Stimulated activated effector memory CD8-positive, alpha-beta T cell treated with anti-CD3 and anti-CD28 coated beads, Interleukin-12 subunit alpha, Interleukin-12 subunit beta, amount 100 ng/mL, for 72 hours (primary cell): Measurements from ENCODE around the gene SHOC2.
"Not testable (repeated sequence)": the region's sequence is repeated elsewhere in the genome, so short reads cannot be mapped to it uniquely, and the experiment has no call there.

Experiments used
- ATAC-seq: fragments of 150-1000 bp; cut with Tn5 transposase; 2 replicates; pipeline ENCODE4 v1.10.0; 2021
- DNase-seq, 2 donors: peaks; one replicate each; pipeline ENCODE4 v3.0.0; 2021 to 2022; ENCODE audit warnings: low spot score in 2 of 2
- H3K27ac Mint-ChIP-seq: one replicate; pipeline ENCODE4 v1.8.0; 2022; ENCODE audit warnings: mild to moderate bottlenecking, mixed read lengths
- H3K36me3 Mint-ChIP-seq: one replicate; pipeline ENCODE4 v1.8.0; 2022; ENCODE audit warnings: mild to moderate bottlenecking, mixed read lengths
- H3K4me1 Mint-ChIP-seq: one replicate; pipeline ENCODE4 v1.8.0; 2022; ENCODE audit warnings: mixed read lengths
- H3K4me3 Mint-ChIP-seq: one replicate; pipeline ENCODE4 v1.8.0; 2022; ENCODE audit warnings: mild to moderate bottlenecking, mixed read lengths
- H3K9me3 Mint-ChIP-seq: one replicate; pipeline ENCODE4 v1.8.0; 2022; ENCODE audit warnings: mixed read lengths

SHOC2 gene

DNA sequence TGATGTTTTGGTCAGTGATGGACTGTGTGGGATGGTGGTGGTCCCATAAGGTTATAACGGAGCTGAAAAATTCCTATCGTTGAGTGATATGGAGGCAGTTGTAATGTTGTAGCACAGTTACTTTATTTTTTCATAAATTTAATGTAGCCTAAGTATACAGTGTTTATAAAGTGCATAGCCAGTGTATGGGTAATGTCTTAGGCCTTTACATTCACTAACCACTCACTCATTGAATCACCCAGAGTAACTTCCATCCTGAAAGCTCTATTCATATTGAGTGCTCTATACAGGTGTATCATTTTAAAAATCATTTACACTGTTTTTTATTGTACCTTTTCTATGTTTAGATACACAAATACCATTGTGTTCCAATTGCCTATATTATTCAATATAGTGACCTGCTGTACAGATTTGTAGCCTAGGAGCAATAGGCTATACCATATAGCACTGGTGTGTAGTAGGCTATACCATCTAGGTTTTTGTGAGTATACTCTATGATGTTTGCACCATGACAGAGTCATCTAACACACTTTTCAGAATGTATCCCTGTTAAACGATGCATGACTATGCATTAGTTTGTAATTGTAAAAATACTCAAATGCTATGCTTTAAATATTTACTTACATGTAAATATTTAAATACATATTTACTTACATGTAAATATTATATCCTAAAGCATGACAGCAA lies 26.7 kb upstream of the SHOC2 start:
- no peak for DNase-seq
- Mint-ChIP-seq H3K36me3 (peaks cover 99% of the 10 kb centered on the region), H3K4me1 (peaks cover 24% of the 10 kb centered on the region), H3K4me3 (no peak overlapping the region), H3K27ac (no peak overlapping the region), H3K9me3 (no peaks in the 10 kb centered on the region)
- no peak for ATAC-seq

DNA sequence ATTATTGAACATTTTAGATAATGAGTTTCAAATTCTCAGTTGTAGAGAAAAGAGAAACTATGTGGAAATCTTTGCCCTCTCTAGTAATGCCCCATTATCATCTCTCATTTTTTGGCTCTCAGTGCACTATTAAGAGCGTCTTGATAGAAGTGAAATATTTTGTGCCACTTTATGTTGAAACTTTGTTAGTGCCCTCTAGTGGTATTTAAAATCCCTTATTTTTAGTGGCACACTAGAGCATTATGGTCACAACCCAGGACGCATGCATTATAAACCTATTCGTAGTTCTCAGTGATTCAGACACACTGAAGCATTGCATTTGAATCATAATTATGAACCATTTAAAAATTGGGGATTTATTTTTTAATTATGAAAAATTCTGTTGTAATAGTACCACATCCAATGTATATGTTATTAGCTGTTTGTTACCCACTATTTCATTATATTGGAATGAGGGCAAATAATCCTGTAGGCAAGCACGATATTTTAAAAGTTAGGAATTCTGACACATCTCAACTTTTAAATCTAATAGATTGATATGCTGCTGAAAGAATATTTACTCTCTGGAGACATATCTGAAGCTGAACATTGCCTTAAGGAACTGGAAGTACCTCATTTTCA lies 25.7 kb upstream of the SHOC2 start:
- peak; percentile 91 for ATAC-seq
- no peaks in the 10 kb centered on the region for H3K9me3 Mint-ChIP-seq
- peaks cover 28% of the 10 kb centered on the region for H3K4me1 Mint-ChIP-seq

DNA sequence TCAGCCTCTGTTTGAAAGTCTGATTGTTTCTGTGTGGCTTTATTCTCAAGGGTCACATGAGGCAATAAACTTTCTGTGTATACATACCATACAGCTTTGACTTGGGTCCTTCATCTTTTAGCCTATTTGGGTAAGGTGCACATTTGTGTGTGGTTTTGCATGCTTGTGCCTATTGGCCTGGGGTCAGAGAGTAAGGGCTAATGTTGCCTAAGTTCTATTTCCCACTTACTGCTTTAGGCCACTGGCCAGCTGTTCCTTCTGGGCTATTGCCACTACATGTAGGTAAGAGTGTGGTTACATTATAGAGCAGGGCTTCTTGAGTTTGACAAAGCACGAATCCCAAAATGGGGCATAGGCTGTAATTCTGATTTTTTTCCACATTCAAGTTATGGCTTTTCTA lies 22.2 kb upstream of the SHOC2 start:
- peaks cover 31% of the 10 kb centered on the region for H3K4me1 Mint-ChIP-seq
- ATAC-seq: no peak

More for the DNA sequence above, 25.7 kb upstream of the SHOC2 start:
- H3K36me3 Mint-ChIP-seq: peaks cover 99% of the 10 kb centered on the region
- no peak overlapping the region for H3K4me3 Mint-ChIP-seq
- no peak overlapping the region for H3K27ac Mint-ChIP-seq
- DNase-seq: no peak

DNA sequence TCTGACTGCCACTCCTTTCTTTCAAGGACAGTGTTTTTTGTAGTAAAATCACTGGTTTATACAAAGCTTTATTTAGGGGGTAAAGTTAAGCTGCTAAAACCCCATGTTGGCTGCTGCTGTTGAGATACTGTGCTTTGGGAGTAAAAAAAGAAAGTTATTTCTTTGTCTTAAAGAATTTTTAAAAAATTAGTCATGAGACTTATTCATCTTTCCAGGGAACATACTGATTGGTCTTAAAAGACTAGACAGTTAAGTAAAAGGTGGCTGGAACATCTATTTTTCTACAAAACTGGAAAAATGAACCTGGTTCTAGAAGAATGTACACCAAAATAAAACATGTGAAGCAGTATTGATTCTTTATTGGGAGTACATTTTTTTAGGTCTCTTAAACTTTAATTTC lies 21.0 kb upstream of the SHOC2 start:
- Mint-ChIP-seq H3K36me3 (peaks cover 85% of the 10 kb centered on the region), H3K4me1 (peaks cover 41% of the 10 kb centered on the region), H3K9me3 (no peaks in the 10 kb centered on the region), H3K27ac (no peak overlapping the region), H3K4me3 (no peak overlapping the region)
- no peak for DNase-seq
- ATAC-seq: no peak

More for the DNA sequence above, 22.2 kb upstream of the SHOC2 start:
- no peaks in the 10 kb centered on the region for H3K9me3 Mint-ChIP-seq
- no peak for DNase-seq
- peak overlapping the region; percentile 63 for H3K27ac Mint-ChIP-seq
- no peak overlapping the region for H3K4me3 Mint-ChIP-seq
- H3K36me3 Mint-ChIP-seq: peaks cover 96% of the 10 kb centered on the region

DNA sequence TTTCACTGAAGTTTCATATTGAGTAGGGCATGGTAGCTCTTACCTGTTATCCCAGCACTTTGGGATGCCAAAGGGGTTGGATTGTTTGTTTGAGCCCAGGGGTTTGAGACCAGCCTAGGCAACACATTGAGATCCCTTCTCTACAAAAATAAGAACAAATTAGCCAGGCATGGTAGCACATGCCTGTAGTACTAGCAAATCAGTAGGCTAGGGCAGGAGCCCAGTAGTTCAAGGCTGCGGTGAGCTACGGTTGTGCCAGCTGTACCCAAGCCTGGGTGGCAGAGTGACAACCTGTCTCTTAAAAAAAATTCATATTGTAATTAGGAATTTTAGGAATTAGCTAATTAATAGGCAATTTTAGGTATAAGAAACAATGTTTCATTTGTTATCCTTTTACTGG lies 18.4 kb upstream of the SHOC2 start:
- H3K9me3 Mint-ChIP-seq: no peaks in the 10 kb centered on the region
- H3K36me3 Mint-ChIP-seq: peaks cover 67% of the 10 kb centered on the region
- DNase-seq (no peak), ATAC-seq (no peak)
- peaks cover 41% of the 10 kb centered on the region for H3K4me1 Mint-ChIP-seq
- H3K27ac Mint-ChIP-seq: peak overlapping the region; percentile 75
- H3K4me3 Mint-ChIP-seq: no peak overlapping the region

DNA sequence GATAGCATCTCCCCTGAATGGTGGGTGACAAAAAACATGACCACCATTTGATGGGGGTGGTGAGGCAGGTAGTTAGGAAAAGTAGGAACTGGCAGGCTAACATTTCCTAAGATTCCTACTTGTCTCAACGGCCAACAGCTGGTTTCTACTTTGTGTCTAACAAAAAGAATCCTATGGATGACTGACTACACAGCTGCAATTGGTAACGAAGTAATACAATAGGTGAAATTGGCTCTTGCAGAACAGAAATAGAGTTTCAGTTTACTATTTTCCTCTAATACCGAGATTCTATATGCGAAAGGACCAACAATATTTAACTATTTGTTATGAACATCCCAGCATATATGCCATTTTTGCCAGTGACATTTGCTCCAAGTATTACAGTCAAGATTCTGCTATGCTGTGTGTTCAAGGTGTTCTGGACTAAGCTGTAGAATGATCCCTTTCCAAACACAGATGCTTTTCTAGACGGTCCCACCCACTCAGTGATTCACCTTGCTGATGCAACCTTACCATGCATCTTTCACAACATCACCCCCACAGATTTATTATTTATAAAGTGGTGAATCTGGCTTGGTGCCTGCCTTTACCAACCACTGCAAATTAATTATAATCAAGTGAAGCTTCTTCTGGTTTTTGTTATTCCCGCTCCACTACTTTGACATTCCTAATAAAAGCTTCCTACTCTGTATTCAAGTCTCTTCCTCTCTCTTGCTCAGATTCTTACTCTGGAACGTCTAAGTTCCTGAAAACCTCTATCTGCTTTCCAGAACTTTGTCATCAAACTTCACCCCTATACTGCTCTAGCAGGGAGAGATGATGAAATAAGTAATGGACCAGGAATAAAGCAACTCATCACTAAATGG lies 17.2 kb upstream of the SHOC2 start:
- ATAC-seq: peak; percentile 83
- Mint-ChIP-seq H3K27ac (peak overlapping the region; percentile 75), H3K4me1 (peaks cover 35% of the 10 kb centered on the region), H3K4me3 (no peak overlapping the region), H3K36me3 (peaks cover 57% of the 10 kb centered on the region), H3K9me3 (no peaks in the 10 kb centered on the region)
- DNase-seq: peak in 1 of 2 donors; percentile 54

DNA sequence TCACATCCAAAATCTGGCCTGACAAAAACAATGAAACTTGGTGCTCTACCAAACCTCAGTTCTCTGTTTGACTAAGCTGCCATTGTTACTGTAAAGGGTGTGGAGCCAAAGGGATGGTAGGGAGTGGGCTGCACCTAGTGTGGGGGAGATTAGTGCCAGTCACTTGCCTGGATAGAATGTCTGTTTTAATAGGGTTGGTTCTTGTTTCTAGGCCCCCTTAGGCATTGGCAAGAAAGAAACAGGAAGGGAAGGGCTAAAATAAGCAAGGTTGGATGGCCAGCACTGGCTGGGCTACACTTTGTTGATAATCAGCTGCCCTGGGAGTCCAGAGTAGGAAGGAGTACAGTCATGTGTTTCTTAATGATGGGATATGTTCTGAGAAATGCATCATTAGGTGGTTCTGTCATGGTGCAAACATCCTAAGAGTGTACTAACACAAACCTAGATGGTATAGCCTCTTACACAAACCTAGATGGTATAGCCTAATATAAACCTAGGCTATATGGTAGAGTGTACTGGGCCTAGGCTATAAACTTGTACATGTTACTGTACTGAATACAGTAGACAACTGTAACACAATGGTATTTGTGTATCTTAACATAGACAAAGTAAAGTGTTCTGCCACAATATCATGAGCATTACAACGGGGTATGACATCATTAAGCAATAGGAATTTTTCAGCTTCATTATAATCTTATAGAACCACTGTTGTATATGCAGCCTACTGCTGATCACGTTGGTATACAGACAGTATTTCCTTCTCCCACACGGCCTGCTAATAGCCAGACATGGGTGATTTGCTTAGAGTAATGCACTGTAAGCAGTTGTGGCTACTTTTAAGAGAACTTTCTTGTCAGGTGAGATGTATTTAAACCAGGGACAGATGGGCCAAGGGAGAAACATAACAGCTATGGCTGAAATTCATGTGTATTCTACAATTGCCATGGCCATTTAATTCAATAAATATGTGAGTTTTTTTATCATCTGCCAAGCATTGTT lies 15.8 kb upstream of the SHOC2 start:
- H3K36me3 Mint-ChIP-seq: peaks cover 48% of the 10 kb centered on the region
- no peaks in the 10 kb centered on the region for H3K9me3 Mint-ChIP-seq
- peak overlapping the region; percentile 1 for H3K4me3 Mint-ChIP-seq
- H3K27ac Mint-ChIP-seq: peak overlapping the region; percentile 75
- peak; percentile 89 for ATAC-seq
- peaks cover 34% of the 10 kb centered on the region for H3K4me1 Mint-ChIP-seq
- peak in 1 of 2 donors; percentile 67 for DNase-seq

DNA sequence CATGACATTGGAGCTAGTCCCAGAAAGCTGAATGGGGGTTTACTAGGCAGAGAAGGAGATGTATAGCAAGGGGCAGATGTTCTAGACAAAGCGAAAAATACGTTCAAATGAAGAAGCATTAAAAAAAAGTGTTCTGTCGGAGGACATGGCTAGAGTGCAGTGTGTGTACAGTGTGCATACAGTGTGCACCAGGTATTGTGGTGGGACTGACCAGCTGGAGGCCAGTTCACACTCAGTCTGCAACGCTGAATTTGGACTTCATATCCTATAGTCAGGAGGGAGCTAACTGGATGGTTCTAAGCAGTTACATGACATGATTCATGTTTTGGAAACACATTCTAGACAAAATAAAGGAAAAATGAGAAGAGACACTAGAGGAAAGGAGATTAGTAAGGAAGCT lies 9.3 kb upstream of the SHOC2 start:
- peaks cover 23% of the 10 kb centered on the region for H3K36me3 Mint-ChIP-seq
- DNase-seq (no peak), ATAC-seq (no peak)
- no peak overlapping the region for H3K27ac Mint-ChIP-seq
- H3K4me1 Mint-ChIP-seq: peaks cover 17% of the 10 kb centered on the region
- H3K9me3 Mint-ChIP-seq: no peaks in the 10 kb centered on the region
- H3K4me3 Mint-ChIP-seq: no peak overlapping the region

DNA sequence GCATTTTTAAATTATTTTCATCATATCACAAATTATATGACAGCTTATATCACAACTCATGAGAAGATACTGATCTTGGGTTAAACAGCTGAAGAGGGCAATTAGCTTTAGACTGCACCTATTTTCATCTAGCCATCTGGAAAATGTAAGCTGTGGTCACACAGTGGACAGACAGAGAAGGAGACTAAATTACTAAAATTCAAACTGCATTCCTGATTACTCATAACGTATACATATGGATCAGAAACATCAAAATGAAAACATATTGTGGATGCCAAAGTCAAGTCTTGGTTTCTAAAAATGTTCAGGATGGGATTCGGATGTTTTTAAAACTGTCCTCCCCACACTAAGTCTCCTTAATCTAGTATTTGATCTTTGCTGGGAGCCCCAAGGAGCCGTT lies 7.0 kb upstream of the SHOC2 start:
- Mint-ChIP-seq H3K9me3 (no peaks in the 10 kb centered on the region), H3K36me3 (peaks cover 38% of the 10 kb centered on the region), H3K4me1 (peaks cover 28% of the 10 kb centered on the region), H3K4me3 (no peak overlapping the region), H3K27ac (no peak overlapping the region)
- no peak for DNase-seq
- ATAC-seq: no peak

DNA sequence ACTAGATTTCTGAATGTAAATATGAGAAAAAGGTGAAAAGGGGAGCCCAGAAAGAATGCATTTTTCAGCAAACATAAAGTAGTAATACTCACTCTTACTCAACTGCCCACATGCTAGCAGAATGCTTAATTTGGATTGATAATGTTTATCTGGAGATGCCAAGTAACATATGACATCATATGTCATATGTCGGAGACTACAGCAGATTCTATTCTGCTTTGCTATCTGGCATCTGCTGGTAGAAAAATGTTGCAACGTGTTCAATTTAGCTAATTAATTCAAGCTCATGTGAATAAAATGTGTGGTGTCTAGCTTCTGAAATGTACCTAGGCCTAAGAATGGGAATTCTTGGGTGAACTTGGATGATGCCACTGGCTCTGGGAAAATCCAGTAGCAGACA lies 5.0 kb upstream of the SHOC2 start:
- Mint-ChIP-seq H3K27ac (no peak overlapping the region), H3K4me3 (no peak overlapping the region), H3K36me3 (peaks cover 55% of the 10 kb centered on the region), H3K9me3 (no peaks in the 10 kb centered on the region), H3K4me1 (peaks cover 29% of the 10 kb centered on the region)
- ATAC-seq (no peak), DNase-seq (no peak)

DNA sequence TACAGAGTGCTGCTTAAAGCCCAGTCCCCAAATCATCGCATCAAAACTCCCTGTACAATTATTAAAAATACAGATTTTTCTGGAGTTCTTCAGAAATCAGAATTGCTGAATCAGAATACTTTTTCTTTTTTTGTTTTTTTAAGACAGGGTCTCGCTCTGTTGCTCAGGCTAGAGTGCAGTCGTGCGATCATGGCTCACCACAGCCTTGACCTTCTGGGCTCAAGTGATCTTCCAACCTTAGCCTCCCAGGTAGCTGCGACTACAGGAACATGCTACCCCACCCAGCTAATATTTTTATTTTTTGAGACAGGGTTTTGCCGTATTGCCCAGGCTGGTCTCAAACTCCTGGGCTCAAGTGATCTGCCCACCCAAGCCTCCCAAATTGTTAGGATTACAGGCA lies 4.4 kb upstream of the SHOC2 start:
- peaks cover 28% of the 10 kb centered on the region for H3K4me1 Mint-ChIP-seq
- H3K9me3 Mint-ChIP-seq: no peaks in the 10 kb centered on the region
- peaks cover 57% of the 10 kb centered on the region for H3K36me3 Mint-ChIP-seq
- peak overlapping the region; percentile 56 for H3K27ac Mint-ChIP-seq
- DNase-seq (no peak), ATAC-seq (no peak)
- H3K4me3 Mint-ChIP-seq: no peak overlapping the region

DNA sequence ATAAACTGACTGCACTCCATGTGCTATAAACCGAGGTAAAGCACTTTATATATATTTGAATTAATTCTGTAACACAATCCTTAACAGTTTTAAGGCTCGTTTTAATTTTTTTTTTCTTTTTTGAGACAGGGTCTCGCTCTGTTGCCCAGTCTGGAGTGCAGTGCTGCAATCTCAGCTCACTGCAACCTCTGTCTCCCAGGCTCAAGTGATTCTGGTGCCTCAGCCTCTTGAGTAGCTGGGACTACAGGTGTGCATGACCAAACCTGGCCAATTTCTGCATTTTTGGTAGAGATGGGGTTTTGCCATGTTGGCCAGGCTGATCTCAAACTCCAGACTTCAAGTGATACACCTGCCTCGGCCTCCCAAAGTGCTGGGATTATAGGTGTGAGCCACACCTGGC lies 3.8 kb upstream of the SHOC2 start:
- Mint-ChIP-seq H3K4me1 (peaks cover 28% of the 10 kb centered on the region), H3K27ac (peak overlapping the region; percentile 56), H3K36me3 (peaks cover 59% of the 10 kb centered on the region)
- not testable (repeated sequence) for H3K9me3 Mint-ChIP-seq, DNase-seq, H3K4me3 Mint-ChIP-seq, ATAC-seq

DNA sequence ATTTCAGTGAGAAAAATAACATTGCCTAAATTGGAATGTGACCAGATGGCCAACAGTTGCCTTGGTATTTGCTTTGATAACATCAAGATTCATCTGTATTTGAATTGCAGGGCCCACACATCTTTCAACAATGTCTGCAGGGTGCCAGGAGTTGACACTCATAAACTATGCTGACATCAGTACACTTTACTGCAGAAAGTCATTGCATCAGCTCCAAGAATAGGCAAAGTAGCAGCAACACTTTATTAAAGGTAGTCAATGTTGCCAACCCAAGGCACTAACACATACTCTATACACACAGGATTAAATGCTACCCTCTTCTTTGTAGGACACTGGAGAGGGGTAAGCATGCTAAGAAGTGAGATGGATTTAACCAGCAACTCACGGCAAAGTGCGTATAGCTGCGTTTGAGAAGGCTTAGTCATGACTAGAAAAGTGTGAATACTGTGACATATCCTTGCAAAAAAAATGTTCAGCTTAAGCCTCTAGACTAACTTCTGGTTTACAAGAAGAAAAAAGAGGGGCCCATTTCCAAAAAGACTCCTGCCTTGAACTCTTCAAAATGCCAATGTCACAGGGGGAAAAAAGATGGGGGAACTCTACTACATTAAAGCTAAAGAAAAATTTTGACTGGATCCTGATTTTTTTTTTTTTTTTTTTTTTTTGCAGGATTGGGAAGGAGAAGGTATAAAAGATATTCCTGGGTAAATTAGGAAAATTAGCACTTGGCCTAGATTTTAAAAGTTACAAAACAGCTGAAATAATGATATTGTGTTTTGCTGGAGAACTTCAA lies 2.7 kb upstream of the SHOC2 start:
- H3K27ac Mint-ChIP-seq: peak overlapping the region; percentile 43
- ATAC-seq (no peak), DNase-seq (no peak)
- no peaks in the 10 kb centered on the region for H3K9me3 Mint-ChIP-seq
- peaks cover 26% of the 10 kb centered on the region for H3K4me1 Mint-ChIP-seq
- peak overlapping the region; percentile 83 for H3K4me3 Mint-ChIP-seq
- peaks cover 52% of the 10 kb centered on the region for H3K36me3 Mint-ChIP-seq

DNA sequence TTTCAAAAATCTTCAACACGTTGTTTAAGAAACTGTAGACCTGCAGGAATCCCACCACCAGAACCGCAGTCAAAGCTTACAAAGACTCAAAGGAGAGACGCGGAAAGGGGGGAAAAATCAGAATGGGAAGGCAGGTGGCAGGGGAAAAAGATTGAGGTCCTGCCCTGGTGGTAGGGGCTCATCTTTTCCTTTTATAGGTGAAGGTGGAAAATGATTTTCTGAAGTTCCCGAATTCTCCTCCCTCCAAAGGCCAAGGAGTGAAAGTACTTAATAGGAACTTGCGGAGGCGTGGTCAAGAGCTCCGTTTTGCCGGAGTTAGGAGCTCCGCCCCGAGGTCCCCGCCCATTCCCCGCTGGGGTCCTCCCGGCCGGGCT lies 1.1 kb upstream of the SHOC2 start:
- Mint-ChIP-seq H3K36me3 (peaks cover 43% of the 10 kb centered on the region), H3K27ac (peak overlapping the region; percentile 100), H3K4me3 (peak overlapping the region; percentile 83), H3K9me3 (no peaks in the 10 kb centered on the region), H3K4me1 (peaks cover 33% of the 10 kb centered on the region)
- no peak for ATAC-seq
- no peak for DNase-seq
